ENCODE measurements around the gene HNRNPCL1.
"Not testable (repeated sequence)": the region's sequence is repeated elsewhere in the genome, so short reads cannot be mapped to it uniquely, and the experiment has no call there.

DNA sequence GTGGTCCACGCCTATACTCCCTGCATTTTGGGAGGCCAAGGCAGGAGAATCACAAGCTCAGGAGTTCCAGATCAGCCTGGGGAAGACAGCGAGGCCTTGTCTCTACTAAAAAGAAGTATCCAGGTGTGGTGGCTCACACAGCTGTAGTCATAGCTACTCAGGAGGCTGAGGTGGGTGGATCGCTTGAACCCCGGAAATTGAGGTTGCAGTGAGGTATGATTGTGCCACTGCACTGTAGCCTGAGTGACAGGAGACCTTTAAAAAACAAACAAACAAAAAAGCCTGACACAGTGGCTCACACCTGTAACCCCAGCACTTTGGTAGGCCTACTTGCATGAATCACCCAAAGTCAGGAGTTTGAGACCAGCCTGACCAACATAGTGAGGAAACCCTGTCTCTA, 29.9 kb upstream of the HNRNPCL1 start:
- not testable (repeated sequence) for TF ChIP-seq POLR2A (IDR thresholded peaks at IDR 0.05)
- TF ChIP-seq, protein P1, sequence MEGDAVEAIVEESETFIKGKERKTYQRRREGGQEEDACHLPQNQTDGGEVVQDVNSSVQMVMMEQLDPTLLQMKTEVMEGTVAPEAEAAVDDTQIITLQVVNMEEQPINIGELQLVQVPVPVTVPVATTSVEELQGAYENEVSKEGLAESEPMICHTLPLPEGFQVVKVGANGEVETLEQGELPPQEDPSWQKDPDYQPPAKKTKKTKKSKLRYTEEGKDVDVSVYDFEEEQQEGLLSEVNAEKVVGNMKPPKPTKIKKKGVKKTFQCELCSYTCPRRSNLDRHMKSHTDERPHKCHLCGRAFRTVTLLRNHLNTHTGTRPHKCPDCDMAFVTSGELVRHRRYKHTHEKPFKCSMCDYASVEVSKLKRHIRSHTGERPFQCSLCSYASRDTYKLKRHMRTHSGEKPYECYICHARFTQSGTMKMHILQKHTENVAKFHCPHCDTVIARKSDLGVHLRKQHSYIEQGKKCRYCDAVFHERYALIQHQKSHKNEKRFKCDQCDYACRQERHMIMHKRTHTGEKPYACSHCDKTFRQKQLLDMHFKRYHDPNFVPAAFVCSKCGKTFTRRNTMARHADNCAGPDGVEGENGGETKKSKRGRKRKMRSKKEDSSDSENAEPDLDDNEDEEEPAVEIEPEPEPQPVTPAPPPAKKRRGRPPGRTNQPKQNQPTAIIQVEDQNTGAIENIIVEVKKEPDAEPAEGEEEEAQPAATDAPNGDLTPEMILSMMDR (IDR thresholded peaks at IDR 0.05) = not testable (repeated sequence)

Data from testis (tissue), 2 donors.